DMS114 treated with DMSO at 0.1 percent for 48 hours (cell line): ENCODE measurements around the gene MYPOP.
"Not testable (repeated sequence)": the region's sequence is repeated elsewhere in the genome, so short reads cannot be mapped to it uniquely, and the experiment has no call there.

Experiments used
- DNase-seq: peaks from one replicate; lab custom pipeline; 2025; ENCODE audit not compliant: unreplicated experiment; lab: John Stamatoyannopoulos, UW

Gene MYPOP

GRCh38 chr19:45908956-45909355, 6.5 kb upstream of the MYPOP start:
- DNase-seq = no peak

GRCh38 chr19:45906221-45906620, 3.8 kb upstream of the MYPOP start:
- DNase-seq = no peak

- no peak for DNase-seq
These were observed 2.6 kb upstream of the MYPOP start for GRCh38 chr19:45905011-45905410.

- peak; percentile 75 for DNase-seq
These were observed 525 bp upstream of the MYPOP start for GRCh38 chr19:45902651-45903625.

GRCh38 chr19:45901432-45901911, 941 bp downstream of the MYPOP start:
- no peak for DNase-seq

- DNase-seq = no peak
These were observed 1.5 kb downstream of the MYPOP start for GRCh38 chr19:45900738-45901431.

GRCh38 chr19:45899919-45900589, 2.4 kb downstream of the MYPOP start:
- DNase-seq = no peak

- DNase-seq = no peak
These were observed 3.2 kb downstream of the MYPOP start for GRCh38 chr19:45899253-45899652.

GRCh38 chr19:45897261-45897812, 5.1 kb downstream of the MYPOP start:
- DNase-seq = no peak

- not testable (repeated sequence) for DNase-seq
These were observed 6.3 kb downstream of the MYPOP start for GRCh38 chr19:45895983-45896599.

GRCh38 chr19:45895519-45895972, 6.9 kb downstream of the MYPOP start:
- DNase-seq = no peak

GRCh38 chr19:45890877-45891276, 11.5 kb downstream of the MYPOP start:
- no peak for DNase-seq

GRCh38 chr19:45889210-45889885, 13.1 kb downstream of the MYPOP start:
- no peak for DNase-seq

- no peak for DNase-seq
These were observed 15.2 kb downstream of the MYPOP start for GRCh38 chr19:45887200-45887710.

- DNase-seq = peak; percentile 66
These were observed 15.8 kb downstream of the MYPOP start for GRCh38 chr19:45886427-45887199.

GRCh38 chr19:45885556-45886426, 16.6 kb downstream of the MYPOP start, which contains the start of gene IRF2BP1:
Gene IRF2BP1 (minus strand): TSS chr19:45886141. CDS start chr19:45885774, 367 bp downstream.
- DNase-seq = peak; percentile 67

- no peak for DNase-seq
These were observed 17.5 kb downstream of the MYPOP start for GRCh38 chr19:45884682-45885555.
